ENCODE results near the gene DLGAP1. TPM values are rescaled to one million over a fixed set of nuclear protein-coding genes. Genes with fewer than 3 reads are reported as not detected.
A peak's percentile ranks its signal among the peaks of the same experiment; 100 is the strongest.
"Not testable (repeated sequence)": the region's sequence is repeated elsewhere in the genome, so short reads cannot be mapped to it uniquely, and the experiment has no call there.

Gene DLGAP1
- total and polyA plus RNA-seq, 7 donors, result 0.13 to 2.6 (median 1.3) TPM; not detected in 1

GRCh38 chr18:3610813-3611212, 844.3 kb downstream of the DLGAP1 start:
- peak; percentile 33 for DNase-seq
- Histone ChIP-seq H3K9me3 (no peaks in the 10 kb centered on the region), H3K4me1 (peaks cover 0 to 10% (median 8%) of the 10 kb centered on the region in 4 donors), H3K4me3 (no peak overlapping the region), H3K36me3 (no peaks in the 10 kb centered on the region), H3K27me3 (no peaks in the 10 kb centered on the region), H3K27ac (no peak overlapping the region)
- no peak for TF ChIP-seq POLR2A (IDR thresholded peaks at IDR 0.05)
- TF ChIP-seq, protein P1, sequence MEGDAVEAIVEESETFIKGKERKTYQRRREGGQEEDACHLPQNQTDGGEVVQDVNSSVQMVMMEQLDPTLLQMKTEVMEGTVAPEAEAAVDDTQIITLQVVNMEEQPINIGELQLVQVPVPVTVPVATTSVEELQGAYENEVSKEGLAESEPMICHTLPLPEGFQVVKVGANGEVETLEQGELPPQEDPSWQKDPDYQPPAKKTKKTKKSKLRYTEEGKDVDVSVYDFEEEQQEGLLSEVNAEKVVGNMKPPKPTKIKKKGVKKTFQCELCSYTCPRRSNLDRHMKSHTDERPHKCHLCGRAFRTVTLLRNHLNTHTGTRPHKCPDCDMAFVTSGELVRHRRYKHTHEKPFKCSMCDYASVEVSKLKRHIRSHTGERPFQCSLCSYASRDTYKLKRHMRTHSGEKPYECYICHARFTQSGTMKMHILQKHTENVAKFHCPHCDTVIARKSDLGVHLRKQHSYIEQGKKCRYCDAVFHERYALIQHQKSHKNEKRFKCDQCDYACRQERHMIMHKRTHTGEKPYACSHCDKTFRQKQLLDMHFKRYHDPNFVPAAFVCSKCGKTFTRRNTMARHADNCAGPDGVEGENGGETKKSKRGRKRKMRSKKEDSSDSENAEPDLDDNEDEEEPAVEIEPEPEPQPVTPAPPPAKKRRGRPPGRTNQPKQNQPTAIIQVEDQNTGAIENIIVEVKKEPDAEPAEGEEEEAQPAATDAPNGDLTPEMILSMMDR (IDR thresholded peaks at IDR 0.05), result no peak
- no peak for TF ChIP-seq POLR2AphosphoS5 (IDR thresholded peaks at IDR 0.05)
- TF ChIP-seq EP300 (IDR thresholded peaks at IDR 0.05), result no peak
- intact Hi-C loops (cut with DNase I), result no loop called here
- 88% methylated on average over 6 of the region's 6 CpGs for WGBS, 2 donors

- Histone ChIP-seq H3K4me1 (peaks cover 0 to 16% (median 13%) of the 10 kb centered on the region in 4 donors), H3K9me3 (no peaks in the 10 kb centered on the region), H3K27me3 (no peaks in the 10 kb centered on the region), H3K4me3 (no peak overlapping the region), H3K36me3 (no peaks in the 10 kb centered on the region), H3K27ac (no peak overlapping the region)
- TF ChIP-seq POLR2A (IDR thresholded peaks at IDR 0.05) (no peak), POLR2AphosphoS5 (IDR thresholded peaks at IDR 0.05) (no peak), EP300 (IDR thresholded peaks at IDR 0.05) (no peak)
- TF ChIP-seq, protein P1 (IDR thresholded peaks at IDR 0.05), result no peak
- DNase-seq, result no peak
- WGBS, 2 donors, result 88 to 92% methylated on average over 2 of the region's 2 CpGs
- intact Hi-C loops (cut with DNase I), result no loop called here
Measured at GRCh38 chr18:3610188-3610708, 844.9 kb downstream of the DLGAP1 start.

DNA sequence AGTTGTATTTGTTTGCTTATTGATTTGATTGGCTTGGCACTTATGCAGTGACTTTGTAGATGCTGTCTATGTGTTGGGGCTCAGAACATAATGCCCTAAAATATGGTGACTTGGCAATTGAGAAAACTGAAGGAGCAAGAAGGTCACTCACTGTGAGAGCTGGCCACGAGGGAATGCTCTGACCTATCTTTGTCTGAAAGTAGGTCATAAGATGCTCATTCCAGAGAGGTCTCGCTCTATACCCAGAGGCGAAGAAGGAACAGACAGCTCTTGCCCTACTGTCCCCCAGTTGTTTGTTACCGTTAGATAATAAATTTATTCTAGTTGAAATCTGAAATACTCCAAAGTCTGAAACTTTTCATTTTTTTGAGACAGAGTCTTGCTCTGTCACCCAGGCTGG, 846.6 kb downstream of the DLGAP1 start:
- 94 to 96% methylated on average over 4 of the region's 4 CpGs for WGBS, 2 donors
- no peaks in the 10 kb centered on the region for H3K36me3 ChIP-seq
- no peaks in the 10 kb centered on the region for H3K9me3 ChIP-seq
- no peaks in the 10 kb centered on the region for H3K27me3 ChIP-seq
- no peak for DNase-seq
- no peak overlapping the region for H3K4me3 ChIP-seq
- TF ChIP-seq, protein P1 (IDR thresholded peaks at IDR 0.05), result no peak
- no peak for TF ChIP-seq POLR2A (IDR thresholded peaks at IDR 0.05)
- TF ChIP-seq POLR2AphosphoS5 (IDR thresholded peaks at IDR 0.05), result no peak
- TF ChIP-seq EP300 (IDR thresholded peaks at IDR 0.05), result no peak
- peaks cover 0 to 32% (median 28%) of the 10 kb centered on the region in 4 donors for H3K4me1 ChIP-seq
- H3K27ac ChIP-seq, result no peak overlapping the region
- intact Hi-C loops (cut with DNase I), result loop anchor here (5.0 kb wide), 1 partner anchor 54 kb away; no protein-coding TSS in a partner anchor

GRCh38 chr18:3608099-3608453, 847.0 kb downstream of the DLGAP1 start:
- not testable (repeated sequence) for H3K27me3 ChIP-seq, H3K9me3 ChIP-seq, H3K4me3 ChIP-seq, H3K36me3 ChIP-seq, H3K27ac ChIP-seq
- DNase-seq, result peak; percentile 40
- WGBS, 2 donors, result 84 to 98% methylated on average over 7 to 8 of the region's 8 CpGs
- peaks cover 0 to 35% (median 29%) of the 10 kb centered on the region in 4 donors for H3K4me1 ChIP-seq
- intact Hi-C loops (cut with DNase I), result loop anchor here (5.0 kb wide), 1 partner anchor 54 kb away; no protein-coding TSS in a partner anchor

DNA sequence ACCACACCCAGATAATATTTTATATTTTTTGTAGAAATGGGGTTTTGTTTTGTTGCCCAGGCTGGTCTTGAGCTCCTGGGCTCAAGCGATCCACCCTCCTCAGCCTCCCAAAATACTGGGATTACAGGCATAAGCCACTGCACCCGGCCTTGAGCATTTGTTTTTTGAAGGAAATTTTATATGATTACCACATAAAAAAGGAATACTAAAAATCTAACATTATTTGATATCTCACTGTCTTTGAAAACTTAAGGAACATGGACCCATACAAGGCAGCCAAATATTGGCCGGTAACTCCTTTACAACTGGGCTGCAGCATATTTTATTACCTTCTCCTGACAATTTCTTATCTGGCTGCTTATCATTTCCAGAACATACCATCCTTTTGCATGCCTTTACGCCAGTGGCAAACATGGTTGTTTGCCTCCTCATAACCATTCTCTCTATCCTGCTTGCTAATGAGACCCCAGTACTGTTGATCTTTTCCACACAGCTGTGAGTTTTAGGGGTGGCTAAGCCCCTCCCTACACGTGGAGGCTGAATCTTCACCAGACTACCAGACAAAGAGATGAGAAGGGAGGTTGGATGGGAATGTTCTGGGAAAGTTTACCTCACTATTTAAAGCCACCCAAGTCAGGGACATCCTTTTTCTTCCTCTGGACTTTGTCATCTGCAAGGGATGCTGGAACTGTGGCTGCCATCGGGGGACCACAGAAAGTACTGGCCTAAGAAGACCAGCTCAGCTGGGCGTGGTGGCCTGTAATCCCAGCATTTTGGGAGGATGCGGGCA, 847.6 kb downstream of the DLGAP1 start:
- H3K4me1 ChIP-seq, result peaks cover 0 to 40% (median 29%) of the 10 kb centered on the region in 4 donors
- intact Hi-C loops (cut with DNase I), result loop anchor here (5.0 kb wide), 1 partner anchor 55 kb away; no protein-coding TSS in a partner anchor
- no peak for TF ChIP-seq POLR2A (IDR thresholded peaks at IDR 0.05)
- TF ChIP-seq EP300 (IDR thresholded peaks at IDR 0.05), result no peak
- TF ChIP-seq, protein P1 (IDR thresholded peaks at IDR 0.05), result no peak
- no peaks in the 10 kb centered on the region for H3K27me3 ChIP-seq
- no peak overlapping the region for H3K4me3 ChIP-seq
- H3K27ac ChIP-seq, result peak overlapping the region in 2 of 4 donors; percentile 87 to 88
- no peaks in the 10 kb centered on the region for H3K36me3 ChIP-seq
- 55 to 79% methylated on average over 8 of the region's 8 CpGs for WGBS, 2 donors
- peak; percentile 27 for DNase-seq
- no peaks in the 10 kb centered on the region for H3K9me3 ChIP-seq

- Histone ChIP-seq H3K27ac (peak overlapping the region; percentile 84 to 88 (median 86)), H3K4me1 (peaks cover 0 to 40% (median 29%) of the 10 kb centered on the region in 4 donors)
- WGBS, 2 donors, result 79 to 88% methylated on average over 10 of the region's 10 CpGs
- DNase-seq, result peak; percentile 59
- not testable (repeated sequence) for H3K36me3 ChIP-seq, H3K4me3 ChIP-seq, H3K27me3 ChIP-seq, H3K9me3 ChIP-seq
- intact Hi-C loops (cut with DNase I), result loop anchor here (5.0 kb wide), 1 partner anchor 55 kb away; no protein-coding TSS in a partner anchor
Measured at GRCh38 chr18:3606863-3607262, 848.2 kb downstream of the DLGAP1 start.
